KMS-11 (cell line): Measurements from ENCODE around the gene ZNF711.

ENCODE experiments used
- H2AFZ ChIP-seq: fragments of 200-600 bp; sonication (generic); 2 replicates; pipeline ENCODE4 v1.6.1; 2016; ENCODE audit warnings: antibody characterized with exemption, mixed run types, low read depth
- H3K27ac ChIP-seq: fragments of 200-600 bp; sonication (generic); 2 replicates; pipeline ENCODE4 v1.6.1; 2016; ENCODE audit warnings: mild to moderate bottlenecking, mixed run types
- H3K27me3 ChIP-seq: fragments of 200-600 bp; sonication (generic); 2 replicates; pipeline ENCODE4 v1.6.1; 2017; ENCODE audit warnings: mild to moderate bottlenecking, low read depth, mixed run types, moderate library complexity; ENCODE audit not compliant: insufficient read depth
- H3K36me3 ChIP-seq: fragments of 200-600 bp; sonication (generic); 2 replicates; pipeline ENCODE4 v1.6.1; 2017; ENCODE audit warnings: mild to moderate bottlenecking, mixed run types; ENCODE audit not compliant: insufficient read depth
- H3K4me1 ChIP-seq: fragments of 200-600 bp; sonication (generic); 2 replicates; pipeline ENCODE4 v1.6.1; 2016; ENCODE audit warnings: mild to moderate bottlenecking, low read depth, mixed run types; ENCODE audit not compliant: poor library complexity, severe bottlenecking
- H3K4me2 ChIP-seq: fragments of 200-600 bp; sonication (generic); 2 replicates; pipeline ENCODE4 v1.7.0; 2016; ENCODE audit warnings: mild to moderate bottlenecking, mixed run types
- H3K4me3 ChIP-seq: fragments of 200-600 bp; sonication (generic); IDR thresholded peaks from 2 replicates; pipeline ENCODE4 v1.6.1; 2017; ENCODE audit warnings: low read depth, low read length, mixed read lengths; ENCODE audit not compliant: insufficient read depth
- H3K79me2 ChIP-seq: fragments of 200-600 bp; sonication (generic); 2 replicates; pipeline ENCODE4 v1.6.1; 2016; ENCODE audit warnings: low read depth, mixed run types; ENCODE audit not compliant: insufficient read depth
- H3K9ac ChIP-seq: fragments of 200-600 bp; sonication (generic); 2 replicates; pipeline ENCODE4 v1.6.1; 2016; ENCODE audit warnings: mild to moderate bottlenecking, mixed run types
- H4K20me1 ChIP-seq: fragments of 200-600 bp; sonication (generic); 2 replicates; pipeline ENCODE4 v1.6.1; 2016; ENCODE audit warnings: mild to moderate bottlenecking, mixed run types; ENCODE audit not compliant: insufficient read depth
- TF ChIP-seq, protein P1 (sequence below): fragments of 200-600 bp; sonication (generic); conservative IDR thresholded peaks from 2 replicates; pipeline ENCODE4 v1.6.1; 2017; ENCODE audit warnings: low read depth, mild to moderate bottlenecking, antibody characterized with exemption, low read length, moderate library complexity, mixed read lengths

Gene ZNF711

DNA sequence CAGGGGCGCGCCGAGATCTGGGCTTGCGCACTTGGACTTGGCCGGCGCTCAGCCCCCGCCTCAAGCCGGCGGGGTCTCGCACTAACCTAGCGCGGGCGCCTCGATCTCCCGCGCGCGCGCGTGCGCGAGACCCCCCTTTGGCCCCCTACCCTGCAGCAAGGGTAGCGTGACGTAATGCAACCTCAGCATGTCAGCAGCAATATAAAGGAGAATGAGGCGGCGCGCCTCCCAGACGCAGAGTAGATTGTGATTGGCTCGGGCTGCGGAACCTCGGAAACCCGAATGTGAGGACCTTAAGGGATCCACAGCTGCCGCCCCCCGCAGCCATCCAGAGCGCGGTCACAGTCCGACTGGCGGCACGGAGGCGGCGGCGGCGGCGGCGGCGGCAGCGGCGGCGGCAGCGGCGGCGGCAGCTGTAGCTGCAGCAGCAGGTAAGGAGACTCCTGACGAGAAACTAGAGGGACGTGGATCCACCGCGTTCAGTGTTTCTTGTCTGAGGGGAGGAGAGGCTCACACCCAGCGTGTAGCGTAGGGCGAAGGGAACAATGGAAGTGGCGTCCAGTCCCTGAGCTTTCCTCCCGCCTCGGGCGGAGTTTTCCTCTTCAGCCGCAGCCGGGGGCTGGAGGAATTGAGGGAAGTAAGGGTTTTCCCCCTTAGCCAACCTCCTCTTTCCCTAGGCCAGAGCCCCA lies at the start of gene ZNF711, which contains the start of gene SATL1:
TSS of gene ZNF711 (plus strand) at position 231 of the 689 bp plus-strand sequence. CDS start 3,582 bp downstream, outside the sequence.
TSS of gene SATL1 (minus strand) at position 19 of the 689 bp plus-strand sequence. CDS start 134,811 bp downstream, outside the sequence.
- H2AFZ ChIP-seq = peak within 1 kb of the TSS; percentile 76
- H3K79me2 ChIP-seq = no peaks in the 10 kb centered on the region; the same call in 1 of the 2 replicates
- H3K4me1 ChIP-seq = peaks cover 12% of the 10 kb centered on the region
- TF ChIP-seq, protein P1, sequence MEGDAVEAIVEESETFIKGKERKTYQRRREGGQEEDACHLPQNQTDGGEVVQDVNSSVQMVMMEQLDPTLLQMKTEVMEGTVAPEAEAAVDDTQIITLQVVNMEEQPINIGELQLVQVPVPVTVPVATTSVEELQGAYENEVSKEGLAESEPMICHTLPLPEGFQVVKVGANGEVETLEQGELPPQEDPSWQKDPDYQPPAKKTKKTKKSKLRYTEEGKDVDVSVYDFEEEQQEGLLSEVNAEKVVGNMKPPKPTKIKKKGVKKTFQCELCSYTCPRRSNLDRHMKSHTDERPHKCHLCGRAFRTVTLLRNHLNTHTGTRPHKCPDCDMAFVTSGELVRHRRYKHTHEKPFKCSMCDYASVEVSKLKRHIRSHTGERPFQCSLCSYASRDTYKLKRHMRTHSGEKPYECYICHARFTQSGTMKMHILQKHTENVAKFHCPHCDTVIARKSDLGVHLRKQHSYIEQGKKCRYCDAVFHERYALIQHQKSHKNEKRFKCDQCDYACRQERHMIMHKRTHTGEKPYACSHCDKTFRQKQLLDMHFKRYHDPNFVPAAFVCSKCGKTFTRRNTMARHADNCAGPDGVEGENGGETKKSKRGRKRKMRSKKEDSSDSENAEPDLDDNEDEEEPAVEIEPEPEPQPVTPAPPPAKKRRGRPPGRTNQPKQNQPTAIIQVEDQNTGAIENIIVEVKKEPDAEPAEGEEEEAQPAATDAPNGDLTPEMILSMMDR = no peak
- peak within 1 kb of the TSS; percentile 76 for H3K4me2 ChIP-seq
- no peaks in the 10 kb centered on the region for H3K27me3 ChIP-seq
- H3K36me3 ChIP-seq = no peaks in the 10 kb centered on the region
- H4K20me1 ChIP-seq = no peaks in the 10 kb centered on the region
- H3K4me3 ChIP-seq = no peak within 1 kb of the TSS
- H3K9ac ChIP-seq = peak within 1 kb of the TSS; percentile 88
- H3K27ac ChIP-seq = peak within 1 kb of the TSS; percentile 55

DNA sequence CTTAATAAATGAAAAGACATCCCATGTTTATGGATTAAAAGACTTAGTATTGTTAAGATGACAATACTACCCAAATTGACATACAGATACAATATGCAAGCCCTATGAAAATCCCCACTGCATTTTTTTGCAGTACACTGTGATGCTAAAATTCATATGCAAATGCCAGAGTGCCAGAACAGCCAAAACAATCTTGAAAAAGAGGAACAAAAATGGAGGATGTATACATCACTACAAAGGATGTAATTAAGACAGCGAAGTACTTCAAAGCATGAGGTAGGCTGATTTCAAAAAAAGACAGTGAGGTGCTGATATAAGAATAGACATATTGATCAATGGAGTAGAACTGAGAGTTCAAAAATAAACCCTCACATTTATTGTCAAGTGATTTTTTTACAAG lies 47.5 kb upstream of the ZNF711 start:
- Histone ChIP-seq H3K9ac (no peak overlapping the region), H3K27me3 (no peaks in the 10 kb centered on the region), H3K79me2 (no peaks in the 10 kb centered on the region), H3K27ac (no peak overlapping the region), H3K36me3 (no peaks in the 10 kb centered on the region), H3K4me2 (no peak overlapping the region), H2AFZ (no peak overlapping the region), H3K4me3 (no peak overlapping the region), H4K20me1 (no peaks in the 10 kb centered on the region), H3K4me1 (no peaks in the 10 kb centered on the region)
- TF ChIP-seq, protein P1 = no peak

DNA sequence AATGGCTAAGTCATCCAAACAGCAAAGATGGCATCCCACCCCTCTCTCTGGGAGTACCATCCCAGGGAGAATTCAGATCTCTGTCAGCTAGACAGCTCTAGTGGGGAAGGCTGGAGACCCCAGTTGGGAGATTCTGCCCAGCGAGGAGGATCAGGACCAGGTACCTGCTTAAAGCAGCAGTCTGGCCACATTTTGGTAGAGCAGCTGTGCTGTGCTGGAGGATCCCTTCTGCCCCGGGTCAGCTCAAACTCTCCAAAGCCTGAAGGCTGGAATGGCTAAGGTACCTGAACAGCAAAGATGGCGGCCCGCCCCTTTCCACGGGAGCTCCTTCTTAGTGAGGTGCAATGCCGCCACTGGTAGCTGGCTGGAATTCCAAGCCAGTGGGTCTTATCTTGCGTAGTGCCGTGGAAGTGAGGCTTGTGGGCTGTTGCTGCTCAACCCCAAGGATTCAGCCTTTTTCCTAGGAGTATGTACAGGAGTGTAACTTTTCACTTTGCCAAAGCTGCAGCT lies 40.3 kb upstream of the ZNF711 start:
- TF ChIP-seq, protein P1 = no peak
- Histone ChIP-seq H3K4me2 (no peak overlapping the region), H3K27ac (no peak overlapping the region), H3K36me3 (no peaks in the 10 kb centered on the region), H3K4me1 (no peaks in the 10 kb centered on the region), H3K9ac (no peak overlapping the region), H4K20me1 (no peaks in the 10 kb centered on the region), H3K27me3 (no peaks in the 10 kb centered on the region), H3K4me3 (no peak overlapping the region), H3K79me2 (no peaks in the 10 kb centered on the region), H2AFZ (no peak overlapping the region)

DNA sequence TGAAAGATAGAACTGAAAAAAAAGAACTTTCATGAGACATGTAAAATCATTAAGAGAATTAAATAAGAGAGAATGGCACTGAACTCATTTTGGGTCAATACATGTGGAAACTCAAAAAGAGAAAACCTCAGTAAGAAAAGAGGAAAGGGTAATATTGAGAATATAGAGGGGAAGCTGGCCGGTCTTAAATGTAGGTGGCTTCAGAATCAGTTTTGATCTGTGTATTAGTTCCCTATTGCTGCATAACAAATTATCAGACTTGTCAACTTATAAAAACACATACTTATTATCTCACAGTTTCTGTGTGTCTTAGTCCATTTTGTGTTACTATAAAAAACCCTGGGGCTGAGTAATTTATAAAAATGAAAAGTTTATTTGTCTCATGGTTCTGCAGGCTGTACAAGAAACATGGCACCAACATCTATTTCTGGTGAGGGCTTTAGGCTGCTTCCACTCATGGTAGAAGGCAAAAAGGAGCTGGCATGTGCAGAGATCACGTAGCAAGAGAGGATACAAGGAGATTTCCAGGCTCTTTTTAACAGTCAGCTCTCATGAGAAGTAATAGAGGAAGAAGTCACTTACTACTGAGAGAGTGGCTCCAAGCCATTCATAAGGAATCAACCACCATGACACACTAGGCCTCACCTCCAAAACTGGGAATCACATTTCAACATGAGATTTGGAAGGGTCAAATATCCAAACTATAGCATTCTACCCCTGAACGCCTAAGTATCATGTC lies 29.8 kb upstream of the ZNF711 start:
- TF ChIP-seq, protein P1 = no peak
- Histone ChIP-seq H3K27ac (no peak overlapping the region), H3K79me2 (no peaks in the 10 kb centered on the region), H3K4me2 (no peak overlapping the region), H4K20me1 (no peaks in the 10 kb centered on the region), H3K9ac (no peak overlapping the region), H3K36me3 (no peaks in the 10 kb centered on the region), H3K4me3 (no peak overlapping the region), H2AFZ (no peak overlapping the region), H3K27me3 (no peaks in the 10 kb centered on the region), H3K4me1 (no peaks in the 10 kb centered on the region)
